Neuronal stem cell (in vitro differentiated cells): ENCODE data around the gene POLR3H.

Source experiments
- DNase-seq: peaks from one replicate; pipeline ENCODE4 v3.0.0-alpha.2; 2013; ENCODE audit warnings: low spot score
- H2AFZ ChIP-seq: one replicate; pipeline ENCODE4 v1.6.1; 2013; ENCODE audit warnings: mild to moderate bottlenecking, low read length, inconsistent platforms
- H2AK5ac ChIP-seq: 2 replicates; pipeline ENCODE4 v1.6.1; 2013; ENCODE audit warnings: low read depth, mild to moderate bottlenecking, inconsistent platforms, low read length, moderate library complexity, mixed read lengths
- H2BK120ac ChIP-seq: 2 replicates; pipeline ENCODE4 v1.6.1; 2013; ENCODE audit warnings: low read depth, mild to moderate bottlenecking, inconsistent platforms, low read length, moderate library complexity, mixed read lengths
- H2BK12ac ChIP-seq: one replicate; pipeline ENCODE4 v1.6.1; 2013; ENCODE audit warnings: low read length, inconsistent platforms
- H2BK15ac ChIP-seq: 2 replicates; pipeline ENCODE4 v1.6.1; 2013; ENCODE audit warnings: mild to moderate bottlenecking, low read length, inconsistent platforms, mixed read lengths
- H2BK5ac ChIP-seq: one replicate; pipeline ENCODE4 v1.6.1; 2013; ENCODE audit warnings: inconsistent platforms, mild to moderate bottlenecking, low read length, moderate library complexity
- H3K14ac ChIP-seq: one replicate; pipeline ENCODE4 v1.6.1; 2013; ENCODE audit warnings: low read length, inconsistent platforms
- H3K18ac ChIP-seq: 2 replicates; pipeline ENCODE4 v1.6.1; 2013; ENCODE audit warnings: low read length, inconsistent platforms
- H3K23ac ChIP-seq: 2 replicates; pipeline ENCODE4 v1.6.1; 2013; ENCODE audit warnings: low read depth, mild to moderate bottlenecking, mixed read lengths, low read length, inconsistent platforms; ENCODE audit not compliant: poor library complexity
- H3K27ac ChIP-seq: replicated peaks from 3 replicates; pipeline ENCODE4 v1.5.1; 2013; ENCODE audit warnings: low read length, inconsistent platforms
- H3K27me3 ChIP-seq, 3 experiments: 2 replicates each; pipeline ENCODE4 v1.6.1; 2013; ENCODE audit warnings: low read length in 3 of 3, mild to moderate bottlenecking in 2 of 3, inconsistent platforms in 1 of 3, low read depth in 1 of 3, mixed read lengths in 1 of 3, moderate library complexity in 1 of 3; ENCODE audit not compliant: control insufficient read depth in 3 of 3, insufficient read depth in 3 of 3
- H3K36me3 ChIP-seq, 2 donors: replicated peaks in 1 of 2; 2 replicates each; pipeline ENCODE4 v1.6.1; 2013; ENCODE audit warnings: low read length in 2 of 2; ENCODE audit not compliant: control insufficient read depth in 2 of 2, insufficient read depth in 2 of 2
- H3K4ac ChIP-seq: 2 replicates; pipeline ENCODE4 v1.6.1; 2013; ENCODE audit warnings: inconsistent platforms, mild to moderate bottlenecking, low read length, moderate library complexity
- H3K4me1 ChIP-seq, 2 donors: 1 replicate in 1 of 2; 2 replicates in 1 of 2; pipeline ENCODE4 v1.6.1; 2013; ENCODE audit warnings: low read length in 2 of 2, low read depth in 1 of 2; ENCODE audit not compliant: control insufficient read depth in 2 of 2, insufficient read depth in 1 of 2
- H3K4me2 ChIP-seq: one replicate; pipeline ENCODE4 v1.6.1; 2013; ENCODE audit warnings: mild to moderate bottlenecking, low read length, inconsistent platforms; ENCODE audit not compliant: insufficient read depth, poor library complexity, severe bottlenecking
- H3K4me3 ChIP-seq, 2 donors: 2 replicates each; pipeline ENCODE4 v1.5.1; 2013; ENCODE audit warnings: low read length in 2 of 2, mild to moderate bottlenecking in 2 of 2, inconsistent platforms in 1 of 2, moderate library complexity in 1 of 2
- H3K79me1 ChIP-seq: one replicate; pipeline ENCODE4 v1.6.1; 2013; ENCODE audit warnings: low read depth, mild to moderate bottlenecking, inconsistent platforms, low read length, moderate library complexity
- H3K9ac ChIP-seq: one replicate; pipeline ENCODE4 v1.6.1; 2013; ENCODE audit warnings: mild to moderate bottlenecking, low read depth, low read length, inconsistent platforms; ENCODE audit not compliant: poor library complexity
- H3K9me3 ChIP-seq, 2 donors: replicated peaks in 1 of 2; 2 replicates each; pipeline versions ENCODE3 to v1.6.1; 2013; ENCODE audit warnings: low read length in 2 of 2, mild to moderate bottlenecking in 2 of 2, inconsistent platforms in 1 of 2, low read depth in 1 of 2, mixed read lengths in 1 of 2, moderate library complexity in 1 of 2; ENCODE audit not compliant: control insufficient read depth in 2 of 2, insufficient read depth in 1 of 2
- H4K8ac ChIP-seq: one replicate; pipeline ENCODE4 v1.6.1; 2013; ENCODE audit warnings: low read depth, mild to moderate bottlenecking, inconsistent platforms, low read length, moderate library complexity
- H4K91ac ChIP-seq: one replicate; pipeline ENCODE4 v1.6.1; 2013; ENCODE audit warnings: low read length, low read depth, mild to moderate bottlenecking, inconsistent platforms; ENCODE audit not compliant: poor library complexity
- WGBS, 2 donors: extraction: QIAGEN DNeasy Blood & Tissue Kit; methylation state at CpG; one replicate each; pipeline ENCODE4 v1.1.7; 2013; ENCODE audit warnings: missing lambda C conversion rate in 2 of 2, mixed read lengths in 1 of 2; ENCODE audit not compliant: insufficient read length in 2 of 2, insufficient replicate concordance in 1 of 2; ENCODE audit errors: extremely low coverage in 2 of 2; 5-methylcytosine and 5-hydroxymethylcytosine counted together

Gene POLR3H

DNA sequence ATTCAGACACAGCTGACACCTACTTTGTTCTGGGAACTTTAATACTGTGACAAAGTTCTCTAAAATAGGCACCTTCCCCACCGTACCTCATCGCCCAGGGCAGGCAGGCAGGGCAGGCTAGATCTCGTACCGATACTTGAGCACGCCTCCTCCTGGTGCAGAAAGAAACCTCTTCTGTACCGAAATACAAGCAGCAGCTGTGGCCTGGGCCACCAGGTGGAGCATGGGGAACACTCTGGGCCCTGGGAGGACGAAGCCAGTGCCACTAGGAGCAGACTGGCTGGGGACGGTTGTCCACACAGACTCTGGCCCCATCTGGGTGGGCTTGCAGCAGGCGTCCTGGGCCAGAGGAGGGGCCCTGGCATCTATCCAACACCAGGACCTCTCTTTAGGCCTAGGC lies 32.6 kb upstream of the POLR3H start:
- Histone ChIP-seq H3K27me3 (no peaks in the 10 kb centered on the region), H3K4me1 (no peaks in the 10 kb centered on the region), H2BK5ac (no peak overlapping the region), H2AK5ac (peak overlapping the region; percentile 81), H2BK12ac (no peak overlapping the region), H3K4ac (no peak overlapping the region), H3K27ac (no peak overlapping the region), H3K4me3 (no peak overlapping the region), H3K23ac (no peak overlapping the region), H3K4me2 (no peak overlapping the region), H3K79me1 (peaks cover 2% of the 10 kb centered on the region), H2BK120ac (no peak overlapping the region), H2BK15ac (peak overlapping the region; percentile 30), H3K36me3 (peaks cover 2 to 16% of the 10 kb centered on the region in 2 donors), H3K14ac (no peak overlapping the region), H4K91ac (no peak overlapping the region), H3K18ac (peak overlapping the region; percentile 65), H3K9ac (no peak overlapping the region), H4K8ac (no peak overlapping the region), H3K9me3 (no peaks in the 10 kb centered on the region), H2AFZ (no peak overlapping the region)
- peak; percentile 39 for DNase-seq
- no CpG with 5 or more reads among the region's 9 CpGs for WGBS, 2 donors

DNA sequence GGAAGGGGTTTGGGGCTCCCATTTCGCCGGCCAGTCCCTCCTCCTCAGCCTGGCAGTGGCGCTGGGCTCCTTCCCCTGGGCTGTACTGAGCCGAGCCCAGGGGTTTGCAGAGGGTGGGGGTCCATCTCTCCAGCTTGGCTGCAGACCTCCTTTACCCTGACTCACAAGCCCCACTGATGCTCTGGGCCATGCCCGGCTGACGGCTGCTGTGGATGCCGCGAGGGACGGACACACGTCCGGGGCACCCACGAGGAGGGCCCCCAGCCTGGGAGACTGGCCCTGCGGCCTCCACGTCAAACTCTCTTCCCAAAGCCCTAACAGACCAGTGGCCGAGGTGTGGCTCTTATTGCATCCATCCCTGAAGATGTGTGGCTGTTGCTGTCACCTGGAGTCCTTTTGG lies 31.3 kb upstream of the POLR3H start:
- Histone ChIP-seq H4K91ac (no peak overlapping the region), H3K9me3 (no peaks in the 10 kb centered on the region), H3K4ac (no peak overlapping the region), H3K36me3 (peaks cover 2 to 16% of the 10 kb centered on the region in 2 donors), H3K4me2 (no peak overlapping the region), H2BK12ac (no peak overlapping the region), H3K23ac (no peak overlapping the region), H3K4me3 (no peak overlapping the region), H3K4me1 (no peaks in the 10 kb centered on the region), H2AFZ (no peak overlapping the region), H3K14ac (no peak overlapping the region), H2BK15ac (no peak overlapping the region), H3K18ac (no peak overlapping the region), H2BK5ac (no peak overlapping the region), H2AK5ac (peak overlapping the region; percentile 56), H4K8ac (no peak overlapping the region), H3K9ac (no peak overlapping the region), H3K27ac (no peak overlapping the region), H3K79me1 (peaks cover 2% of the 10 kb centered on the region), H2BK120ac (no peak overlapping the region), H3K27me3 (no peaks in the 10 kb centered on the region)
- no peak for DNase-seq
- WGBS, 2 donors, result no CpG with 5 or more reads among the region's 15 CpGs

DNA sequence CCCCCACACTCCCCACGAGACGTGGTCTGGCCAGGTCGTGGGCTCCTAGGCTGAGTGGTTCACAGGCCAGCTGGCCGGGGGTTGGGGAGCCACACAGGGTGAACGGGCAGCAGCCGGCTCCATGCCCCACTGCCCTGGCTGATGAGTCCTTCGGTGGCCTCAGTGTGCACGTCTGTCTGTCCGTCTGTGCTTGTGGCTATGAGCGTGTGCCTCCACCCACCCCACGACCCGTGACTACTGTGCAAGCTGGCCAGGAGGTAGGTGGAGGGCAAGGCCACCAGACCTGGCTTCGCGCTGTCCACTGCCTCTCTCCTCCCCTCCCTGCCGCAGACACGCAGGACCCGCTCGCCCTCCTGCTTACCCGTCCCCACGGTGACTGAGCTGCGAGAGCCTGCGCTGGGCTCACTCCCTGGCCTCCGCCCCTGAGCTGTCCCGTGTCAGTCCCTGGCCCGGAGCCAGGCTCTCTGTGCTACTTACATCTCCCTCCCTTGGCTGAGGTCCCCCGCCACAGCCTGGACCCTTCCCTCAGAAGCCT lies 30.6 kb upstream of the POLR3H start:
- peak overlapping the region; percentile 89 for H3K4ac ChIP-seq
- no CpG with 5 or more reads among the region's 26 CpGs for WGBS, 2 donors
- no peaks in the 10 kb centered on the region for H3K4me1 ChIP-seq
- H3K14ac ChIP-seq, result no peak overlapping the region
- no peaks in the 10 kb centered on the region for H3K27me3 ChIP-seq
- no peak overlapping the region for H3K4me3 ChIP-seq
- H3K9me3 ChIP-seq, result no peaks in the 10 kb centered on the region
- H3K79me1 ChIP-seq, result peaks cover 2% of the 10 kb centered on the region
- peak overlapping the region; percentile 43 for H3K23ac ChIP-seq
- H3K9ac ChIP-seq, result no peak overlapping the region
- peaks cover 0 to 13% of the 10 kb centered on the region in 2 donors for H3K36me3 ChIP-seq
- no peak overlapping the region for H2BK5ac ChIP-seq
- no peak for DNase-seq
- H2BK120ac ChIP-seq, result no peak overlapping the region
- no peak overlapping the region for H4K91ac ChIP-seq
- no peak overlapping the region for H2AK5ac ChIP-seq
- H3K18ac ChIP-seq, result peak overlapping the region; percentile 71
- no peak overlapping the region for H3K27ac ChIP-seq
- H2AFZ ChIP-seq, result no peak overlapping the region
- peak overlapping the region; percentile 17 for H4K8ac ChIP-seq
- H3K4me2 ChIP-seq, result peak overlapping the region; percentile 11
- H2BK12ac ChIP-seq, result peak overlapping the region; percentile 58
- no peak overlapping the region for H2BK15ac ChIP-seq

DNA sequence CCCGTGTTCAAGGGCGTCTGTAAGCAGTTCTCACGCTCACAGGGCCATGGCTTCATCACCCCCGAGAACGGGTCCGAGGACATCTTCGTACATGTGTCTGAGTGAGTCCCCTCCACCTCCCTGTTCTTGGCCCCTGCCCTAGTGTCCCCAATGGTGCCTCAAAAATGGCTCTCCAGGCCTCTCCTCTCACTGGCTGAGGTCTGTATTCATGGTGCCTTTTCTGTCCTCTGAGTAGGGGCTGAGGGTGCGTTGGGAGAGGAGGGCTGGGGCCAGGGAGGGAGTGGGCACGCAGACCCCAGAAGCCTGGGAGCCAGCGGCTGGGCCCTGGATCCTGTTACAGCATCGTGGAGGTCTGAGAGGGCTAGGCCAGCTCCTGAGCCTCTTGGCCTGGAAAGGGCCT lies 29.4 kb upstream of the POLR3H start:
- H2AFZ ChIP-seq, result no peak overlapping the region
- H3K4me1 ChIP-seq, result peaks cover 3 to 9% of the 10 kb centered on the region in 2 donors
- WGBS, 2 donors, result no CpG with 5 or more reads among the region's 11 CpGs

More for the DNA sequence above, 29.4 kb upstream of the POLR3H start:
- H3K27me3 ChIP-seq, result no peaks in the 10 kb centered on the region
- no peak overlapping the region for H3K23ac ChIP-seq
- H2BK15ac ChIP-seq, result no peak overlapping the region
- peak overlapping the region; percentile 90 for H2BK5ac ChIP-seq
- peaks cover 0 to 13% of the 10 kb centered on the region in 2 donors for H3K36me3 ChIP-seq
- H2AK5ac ChIP-seq, result no peak overlapping the region
- no peak overlapping the region for H3K4me2 ChIP-seq
- no peak overlapping the region for H3K18ac ChIP-seq
- H4K91ac ChIP-seq, result no peak overlapping the region
- H2BK12ac ChIP-seq, result no peak overlapping the region
- no peak for DNase-seq
- H3K79me1 ChIP-seq, result peaks cover 2% of the 10 kb centered on the region
- H3K4me3 ChIP-seq, result no peak overlapping the region
- H3K4ac ChIP-seq, result no peak overlapping the region
- H3K27ac ChIP-seq, result no peak overlapping the region
- H3K14ac ChIP-seq, result no peak overlapping the region
- no peak overlapping the region for H4K8ac ChIP-seq
- no peak overlapping the region for H3K9ac ChIP-seq
- H2BK120ac ChIP-seq, result no peak overlapping the region
- H3K9me3 ChIP-seq, result no peaks in the 10 kb centered on the region
